Activated CD8-positive, alpha-beta memory T cell treated with anti-CD3 and anti-CD28 coated beads, Interleukin-2, amount 50 U/mL, for 1 hour (primary cell): Measurements from ENCODE around the gene APOL1.
"Not testable (repeated sequence)": the region's sequence is repeated elsewhere in the genome, so short reads cannot be mapped to it uniquely, and the experiment has no call there.

ENCODE experiments used
- DNase-seq: peaks from one replicate; pipeline ENCODE4 v3.0.0-alpha.2; 2020; ENCODE audit errors: extremely low read depth

The APOL1 gene

GRCh38 chr22:36244522-36245391 is 8.2 kb upstream of the APOL1 start:
- no peak for DNase-seq

GRCh38 chr22:36245805-36246356 is 7.1 kb upstream of the APOL1 start:
- no peak for DNase-seq

GRCh38 chr22:36246718-36247117 is 6.2 kb upstream of the APOL1 start:
- DNase-seq = no peak

DNA sequence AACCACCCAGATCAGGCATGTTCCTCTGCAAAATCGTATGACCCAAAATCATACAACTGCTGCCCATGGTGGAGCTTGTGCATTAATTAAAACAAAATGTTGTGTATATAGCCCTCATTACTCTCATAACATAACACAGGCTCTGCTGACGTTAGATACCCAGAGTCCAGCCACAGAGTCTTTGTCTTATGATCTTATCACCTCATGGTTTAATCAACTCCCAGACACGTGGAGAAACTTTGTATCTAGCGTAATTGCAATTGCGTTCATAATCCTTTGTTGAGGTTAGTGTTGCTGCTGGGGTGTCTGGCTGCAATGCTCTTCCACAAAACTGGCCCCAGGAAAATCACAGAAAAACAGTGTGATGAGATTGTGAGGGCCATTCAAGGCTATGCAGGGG is 5.0 kb upstream of the APOL1 start:
- no peak for DNase-seq

- no peak for DNase-seq
These were observed 3.8 kb upstream of the APOL1 start for GRCh38 chr22:36249160-36249559.

GRCh38 chr22:36250292-36250960 is 2.5 kb upstream of the APOL1 start:
- DNase-seq = not testable (repeated sequence)

DNA sequence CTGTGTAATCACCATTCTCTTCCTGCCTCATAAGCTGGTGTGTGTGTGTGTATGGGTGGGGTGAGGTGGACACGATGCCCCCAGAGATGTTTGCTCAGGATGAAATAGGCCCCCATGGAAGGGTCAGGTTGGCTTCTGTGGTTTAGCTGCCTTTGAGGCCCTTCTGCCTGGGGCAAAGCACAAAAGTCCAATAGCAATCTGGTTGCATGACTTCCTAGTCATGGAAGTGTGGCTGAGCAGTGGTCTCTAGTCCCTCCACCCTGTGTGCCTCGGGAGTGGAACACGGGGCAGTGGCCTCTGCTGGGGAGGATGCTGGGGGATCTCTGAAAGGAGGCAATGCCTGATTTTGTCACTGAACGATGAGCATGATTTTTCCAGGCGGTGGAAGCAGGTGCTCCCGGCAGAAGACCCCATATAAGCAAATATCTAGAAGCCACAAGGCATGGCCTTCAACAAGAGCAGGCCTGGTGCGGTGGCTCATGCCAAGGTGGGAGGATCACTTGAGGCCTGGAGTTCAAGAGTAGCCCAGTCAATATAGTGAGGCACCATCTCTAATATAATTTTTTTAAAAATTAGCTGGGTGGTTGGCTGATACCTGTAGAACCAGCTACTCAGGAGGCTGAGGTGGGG is 839 bp upstream of the APOL1 start:
- not testable (repeated sequence) for DNase-seq

DNA sequence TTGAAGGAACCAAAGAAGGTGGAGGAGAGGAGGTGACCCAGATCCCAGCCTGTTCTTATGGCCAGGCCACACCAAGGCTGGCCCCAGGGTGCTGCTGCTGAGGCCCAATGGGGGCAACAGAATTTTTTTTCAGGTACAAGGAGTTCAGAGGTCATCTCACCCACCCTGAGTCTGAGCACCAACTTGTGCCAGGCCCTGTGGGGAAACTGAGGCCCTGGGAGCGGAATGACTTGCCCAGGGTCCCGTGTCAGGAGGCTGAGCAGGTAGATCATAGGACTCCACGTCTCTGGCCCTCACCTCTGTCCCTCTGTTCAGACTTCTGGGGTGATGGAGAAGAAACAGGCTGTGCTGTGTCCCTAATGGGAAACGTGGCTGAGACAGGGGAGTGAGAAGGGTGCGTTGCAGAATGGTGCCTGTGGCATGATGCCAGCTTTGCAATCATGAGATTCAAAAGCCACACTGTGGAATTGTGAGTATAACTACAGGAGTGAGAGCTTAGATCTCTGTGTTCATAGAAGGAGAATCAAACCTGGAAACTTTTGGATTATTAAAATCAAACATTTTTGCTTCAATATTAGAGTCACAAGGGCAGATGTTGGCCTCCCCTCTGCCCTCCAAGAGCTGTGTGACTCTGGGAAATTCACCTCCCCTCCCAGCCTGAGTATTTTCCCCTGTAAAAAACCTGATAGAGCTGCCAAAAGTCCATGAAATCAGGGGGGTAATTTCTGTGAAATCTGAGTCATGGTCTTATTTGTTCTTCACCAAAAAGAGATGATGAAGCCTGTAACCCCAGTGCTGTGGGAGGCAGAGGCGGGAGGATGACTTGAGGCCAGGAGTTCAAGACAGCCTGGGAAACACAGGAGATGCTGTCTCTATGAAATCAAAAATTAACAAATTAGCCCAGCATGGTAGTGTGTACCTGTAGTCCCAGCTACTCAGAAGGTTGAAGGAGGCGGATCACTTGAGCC is 874 bp downstream of the APOL1 start:
- no peak for DNase-seq

GRCh38 chr22:36255572-36255971 is 2.6 kb downstream of the APOL1 start:
- not testable (repeated sequence) for DNase-seq

GRCh38 chr22:36256478-36256877 is 3.5 kb downstream of the APOL1 start:
- DNase-seq = no peak

GRCh38 chr22:36257308-36257707 is 4.4 kb downstream of the APOL1 start:
- no peak for DNase-seq

GRCh38 chr22:36257948-36258670 is 5.2 kb downstream of the APOL1 start:
- no peak for DNase-seq

GRCh38 chr22:36258701-36259614 is 6.0 kb downstream of the APOL1 start:
- no peak for DNase-seq

DNA sequence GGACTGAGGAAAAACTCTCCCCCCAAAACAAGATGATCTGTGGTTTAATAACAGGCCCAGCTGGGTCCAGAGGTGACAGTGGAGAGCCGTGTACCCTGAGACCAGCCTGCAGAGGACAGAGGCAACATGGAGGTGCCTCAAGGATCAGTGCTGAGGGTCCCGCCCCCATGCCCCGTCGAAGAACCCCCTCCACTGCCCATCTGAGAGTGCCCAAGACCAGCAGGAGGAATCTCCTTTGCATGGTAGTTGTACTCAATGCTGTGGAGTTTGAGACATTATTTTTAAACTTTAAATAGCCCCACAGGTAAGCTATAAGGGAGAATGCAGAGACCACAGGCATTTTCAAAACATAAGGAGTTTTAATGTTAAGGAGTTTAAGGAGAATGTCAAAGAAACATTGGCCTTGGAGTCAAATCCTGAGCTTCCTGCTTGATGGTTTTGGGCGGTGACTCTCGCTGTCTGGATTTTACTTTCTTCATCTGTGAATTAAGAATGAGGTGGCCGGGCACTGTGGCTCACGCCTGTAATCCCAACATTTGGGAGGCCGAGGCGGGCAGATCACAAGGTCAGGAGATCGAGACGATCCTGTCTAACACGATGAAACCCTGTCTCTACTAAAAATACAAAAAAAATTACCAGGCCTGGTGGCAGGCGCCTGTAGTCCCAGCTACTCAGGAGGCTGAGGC is 6.8 kb downstream of the APOL1 start:
- no peak for DNase-seq

- not testable (repeated sequence) for DNase-seq
These were observed 8.7 kb downstream of the APOL1 start for GRCh38 chr22:36261675-36262074.

- DNase-seq = not testable (repeated sequence)
These were observed 9.4 kb downstream of the APOL1 start for GRCh38 chr22:36262307-36262706.

DNA sequence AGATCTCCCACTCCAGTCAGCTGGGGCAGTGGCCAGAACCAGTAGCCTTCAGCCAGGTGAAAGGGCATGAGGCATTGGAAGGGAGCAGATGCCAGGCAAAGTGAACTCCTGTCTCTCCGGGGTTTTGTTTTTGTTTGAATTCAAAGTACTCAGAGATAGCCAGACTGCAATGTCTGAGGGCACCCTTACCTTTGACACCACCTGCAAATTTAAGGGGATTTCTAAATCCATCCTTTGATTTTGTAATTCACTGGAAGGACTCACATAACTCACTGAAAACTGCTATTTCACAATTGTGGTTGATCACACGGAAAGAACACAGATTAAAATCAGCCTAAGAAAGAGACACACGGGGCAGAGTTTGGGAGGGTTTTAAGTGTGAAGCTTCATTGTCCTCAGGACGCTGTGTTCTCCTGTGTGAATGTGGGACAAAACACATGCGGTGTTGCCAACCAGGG is 10.3 kb downstream of the APOL1 start:
- DNase-seq = not testable (repeated sequence)

GRCh38 chr22:36263886-36264664 is 11.1 kb downstream of the APOL1 start:
- not testable (repeated sequence) for DNase-seq
